Nucleus accumbens (tissue), 56 donors: Measurements from ENCODE around the gene FJX1.

Experiments used
- DNase-seq, 56 donors: peaks; one replicate each; lab custom pipeline; 2025; lab: John Stamatoyannopoulos, UW

The FJX1 gene, protein sequence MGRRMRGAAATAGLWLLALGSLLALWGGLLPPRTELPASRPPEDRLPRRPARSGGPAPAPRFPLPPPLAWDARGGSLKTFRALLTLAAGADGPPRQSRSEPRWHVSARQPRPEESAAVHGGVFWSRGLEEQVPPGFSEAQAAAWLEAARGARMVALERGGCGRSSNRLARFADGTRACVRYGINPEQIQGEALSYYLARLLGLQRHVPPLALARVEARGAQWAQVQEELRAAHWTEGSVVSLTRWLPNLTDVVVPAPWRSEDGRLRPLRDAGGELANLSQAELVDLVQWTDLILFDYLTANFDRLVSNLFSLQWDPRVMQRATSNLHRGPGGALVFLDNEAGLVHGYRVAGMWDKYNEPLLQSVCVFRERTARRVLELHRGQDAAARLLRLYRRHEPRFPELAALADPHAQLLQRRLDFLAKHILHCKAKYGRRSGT

DNA sequence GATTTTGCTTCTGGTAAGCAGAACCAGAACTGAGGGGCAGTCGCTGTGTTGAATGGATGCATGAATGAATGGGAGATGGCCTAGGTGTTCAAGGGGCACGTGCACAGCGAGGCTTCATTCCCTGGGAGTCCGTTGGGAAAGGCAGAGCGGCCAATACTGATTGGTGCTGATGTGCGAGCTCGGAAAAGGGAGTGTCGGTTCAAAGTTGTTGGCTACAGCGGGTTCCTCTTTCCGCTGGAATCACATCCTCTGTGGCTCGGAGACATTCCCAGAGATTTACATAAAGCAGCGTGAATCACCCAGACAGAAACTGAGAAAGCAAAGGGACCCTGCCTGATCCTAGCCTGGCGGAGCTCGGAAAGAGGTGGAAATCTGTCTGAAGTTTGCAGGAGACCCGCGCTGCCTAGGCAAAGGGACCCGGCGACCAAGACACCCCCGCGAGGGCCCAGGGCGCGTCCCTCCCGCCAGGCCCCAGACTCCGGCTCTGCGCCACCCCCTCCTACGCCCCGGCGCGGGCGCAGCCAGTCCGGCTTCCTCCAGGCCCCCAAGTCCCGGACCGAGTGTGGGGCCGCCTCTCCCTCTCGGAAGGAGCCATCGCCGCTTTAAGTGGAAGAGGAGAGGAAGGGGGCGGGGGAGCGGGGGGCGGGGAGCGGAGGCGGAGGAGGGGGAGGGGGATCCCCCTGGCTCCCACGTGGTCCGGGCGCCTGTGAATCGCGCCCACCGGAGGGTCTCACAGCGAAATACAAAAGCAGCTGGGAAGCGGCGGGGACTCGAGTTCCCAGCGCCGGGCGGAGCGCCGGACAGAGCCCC, at the start of gene FJX1:
FJX1 (plus strand) TSS at position 774 of the 810 bp plus-strand sequence. CDS start 177 bp downstream, outside the sequence.
- peak in 42 of 56 donors; percentile 28 to 83 (median 48) for DNase-seq

DNA sequence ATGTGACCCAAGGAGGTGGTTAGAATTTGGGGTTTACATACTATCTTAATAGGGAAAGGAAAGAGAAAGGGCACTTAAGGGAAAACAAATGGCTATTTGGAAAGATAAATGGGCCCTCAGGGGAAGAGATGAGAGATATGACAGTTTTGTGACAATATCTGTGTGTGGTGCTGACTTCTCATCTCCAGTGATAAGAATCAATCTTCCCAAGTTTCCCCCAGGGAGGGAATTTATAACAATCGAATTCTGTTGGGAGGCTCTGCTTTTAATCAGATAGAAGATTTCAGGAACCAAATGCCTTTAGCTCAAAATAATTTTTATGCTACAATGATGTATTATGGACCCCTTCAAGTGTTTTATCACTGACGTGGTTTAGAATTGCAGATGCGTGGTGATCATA, 46.6 kb upstream of the FJX1 start:
- DNase-seq: no peak

DNA sequence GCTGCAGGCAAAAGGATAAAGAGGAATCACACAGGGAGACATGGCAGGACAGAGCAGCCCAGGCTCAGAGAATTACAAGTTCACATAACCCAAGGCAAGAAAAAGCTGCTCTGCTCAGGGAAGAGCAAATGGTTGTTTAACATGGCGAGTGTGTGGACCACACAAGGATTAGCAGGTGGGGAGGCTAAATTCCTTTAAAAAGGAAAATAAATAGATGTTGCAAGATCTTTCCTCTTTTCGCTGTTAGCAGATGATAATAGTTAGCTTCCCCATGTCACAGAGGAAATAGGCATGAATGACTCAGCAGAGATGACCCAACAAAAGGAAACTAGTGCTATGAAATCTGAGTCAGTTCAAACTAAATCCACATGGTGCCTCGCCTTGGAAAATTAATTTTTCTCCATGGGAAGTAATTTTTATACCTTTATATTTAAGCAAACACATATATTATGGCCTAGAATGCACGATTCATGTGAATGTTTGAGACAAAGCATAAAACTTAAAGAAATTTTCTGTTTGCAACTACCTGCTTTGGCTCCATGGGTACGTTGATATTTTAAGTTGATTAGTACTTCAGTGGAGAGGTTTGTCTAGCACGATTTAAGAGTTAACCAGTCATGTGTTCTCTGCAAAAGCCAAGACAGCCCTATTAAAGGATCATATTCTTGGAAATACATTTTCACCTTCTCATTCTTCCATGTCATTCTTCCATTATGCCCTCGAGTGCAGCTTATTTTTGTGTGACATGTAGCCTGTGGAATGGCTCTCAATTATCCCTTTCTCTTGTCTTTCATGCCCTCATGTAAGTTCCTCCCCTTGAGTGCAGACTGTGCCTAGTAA, 38.5 kb upstream of the FJX1 start:
- no peak for DNase-seq

DNA sequence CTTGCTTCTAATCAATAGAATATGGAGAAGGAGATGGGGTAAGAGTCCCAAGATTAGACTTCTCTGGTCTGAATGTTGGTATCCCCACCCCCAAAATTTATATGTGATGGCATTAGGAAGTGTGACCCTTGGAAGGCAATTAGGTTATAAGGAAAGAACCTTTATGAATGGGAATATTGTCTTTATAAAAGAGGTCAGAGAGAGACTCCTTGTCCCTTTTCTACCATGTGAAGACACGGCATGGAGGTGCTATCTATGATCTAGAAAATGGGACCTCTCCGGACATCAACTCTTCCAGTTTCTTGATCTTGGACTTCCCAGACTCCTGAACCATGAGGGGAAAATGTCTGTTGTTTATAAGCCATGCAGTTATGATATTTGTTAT, 37.9 kb upstream of the FJX1 start:
- DNase-seq: no peak

DNA sequence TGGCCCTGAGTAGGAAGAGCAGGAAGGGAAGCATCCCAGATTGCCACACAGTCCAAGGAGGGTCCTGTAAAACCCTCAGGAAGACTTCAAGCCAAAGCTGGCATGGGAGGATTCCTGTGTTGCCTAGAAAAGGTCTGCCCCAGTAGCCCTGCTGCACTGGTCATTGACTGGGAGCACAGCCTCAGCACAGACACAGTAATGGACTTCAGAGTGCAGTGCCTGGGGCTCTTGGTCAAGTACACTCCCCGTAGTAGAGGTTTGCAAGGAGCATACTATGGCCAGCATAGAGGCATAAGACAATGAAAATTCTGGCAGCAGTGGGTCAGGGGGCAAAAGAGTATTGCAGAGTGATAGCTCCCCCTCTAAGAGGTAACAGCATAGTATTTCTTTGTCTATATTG, 36.2 kb upstream of the FJX1 start:
- no peak for DNase-seq

DNA sequence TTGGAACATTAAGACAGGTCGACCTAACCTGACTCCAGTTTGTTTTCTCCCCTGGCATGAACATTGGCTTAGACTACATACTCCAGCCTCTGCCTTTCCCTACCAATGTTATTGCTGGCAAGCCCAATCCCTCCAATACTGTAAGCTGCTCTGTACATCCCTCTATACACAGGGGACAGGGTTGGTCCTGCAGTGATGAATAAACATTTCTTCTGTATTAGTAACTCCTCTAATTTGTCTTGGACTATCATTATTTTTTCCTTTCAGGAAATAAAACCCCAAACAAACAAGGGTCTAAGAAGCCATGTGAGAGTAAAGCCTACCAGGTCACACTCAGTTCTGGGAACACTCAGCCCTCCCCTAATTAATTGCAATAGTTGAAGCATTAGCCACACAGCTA, 35.1 kb upstream of the FJX1 start:
- DNase-seq: no peak

DNA sequence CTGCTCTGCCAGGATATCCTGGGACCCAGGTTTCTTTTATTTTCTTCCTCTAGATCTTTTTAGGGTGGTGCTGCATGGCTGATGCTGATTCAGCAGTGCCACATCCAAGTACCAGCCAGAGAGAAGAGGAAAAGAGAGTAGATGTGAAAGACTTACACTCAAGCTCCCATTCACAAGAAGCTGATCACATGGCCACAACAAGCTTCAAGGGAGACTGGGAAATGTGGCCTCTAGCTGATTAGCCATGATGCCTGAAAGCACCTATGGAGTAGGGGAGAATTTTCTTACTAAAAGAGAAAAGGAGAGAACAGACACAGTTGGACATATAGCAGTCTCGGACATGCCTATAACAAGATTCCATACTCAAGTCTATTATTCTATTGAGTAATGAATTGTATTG, 34.4 kb upstream of the FJX1 start:
- no peak for DNase-seq

DNA sequence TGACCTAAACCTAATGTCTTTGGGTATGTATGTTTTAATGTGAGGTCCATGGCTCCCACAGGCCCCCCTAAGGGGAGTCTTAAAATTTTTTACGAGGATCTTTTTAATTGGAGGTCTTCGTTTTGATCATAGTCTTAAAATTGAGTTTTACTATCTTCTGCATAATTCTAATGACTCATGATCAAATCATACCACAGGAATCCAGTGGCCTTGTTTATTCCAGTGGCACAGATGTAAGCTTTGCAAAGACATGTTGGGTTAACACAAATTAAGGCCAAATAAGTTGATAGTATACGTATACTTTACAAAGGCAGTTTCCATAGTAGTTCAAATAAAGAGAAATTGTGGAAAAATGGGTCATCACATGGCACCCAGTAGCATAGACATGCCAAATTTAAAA, 33.9 kb upstream of the FJX1 start:
- no peak for DNase-seq

DNA sequence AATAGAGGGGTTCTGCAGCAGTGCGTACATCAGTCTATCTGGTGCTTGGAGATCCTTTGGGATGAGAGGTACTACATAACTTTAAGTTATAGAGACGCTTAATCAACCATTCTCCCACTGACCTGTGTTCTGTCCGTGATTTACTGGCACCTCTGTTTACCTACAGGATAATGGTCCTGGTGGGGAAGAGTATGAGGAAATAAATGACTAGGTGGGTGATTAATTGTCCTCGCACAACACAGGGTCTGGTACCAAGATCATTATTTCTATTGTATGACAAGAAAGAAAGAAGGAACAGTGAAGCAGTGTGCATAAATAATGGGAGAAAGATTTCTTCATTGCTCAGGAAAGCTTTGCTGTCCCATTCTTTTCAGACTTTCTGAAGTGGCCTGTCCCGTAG, 32.8 kb upstream of the FJX1 start:
- no peak for DNase-seq

DNA sequence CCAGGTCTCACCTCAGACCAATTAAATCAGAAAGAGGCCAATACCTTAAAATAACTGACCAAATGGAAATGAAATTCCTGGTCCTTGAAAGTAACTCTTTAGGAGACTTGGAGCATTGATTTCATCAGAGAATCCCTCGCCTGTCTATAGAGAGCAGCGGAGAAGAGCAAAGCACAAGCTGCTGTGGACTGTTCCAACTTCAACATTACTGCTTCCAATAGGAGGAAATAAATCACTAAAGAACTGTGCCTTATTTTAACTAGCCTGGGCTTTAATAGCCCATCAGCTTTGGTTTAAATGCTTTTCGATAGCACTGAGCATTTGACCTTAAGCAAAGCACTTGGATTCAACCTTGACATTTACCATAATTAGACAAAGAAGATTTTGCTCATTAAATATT, 32.0 kb upstream of the FJX1 start:
- DNase-seq: no peak

DNA sequence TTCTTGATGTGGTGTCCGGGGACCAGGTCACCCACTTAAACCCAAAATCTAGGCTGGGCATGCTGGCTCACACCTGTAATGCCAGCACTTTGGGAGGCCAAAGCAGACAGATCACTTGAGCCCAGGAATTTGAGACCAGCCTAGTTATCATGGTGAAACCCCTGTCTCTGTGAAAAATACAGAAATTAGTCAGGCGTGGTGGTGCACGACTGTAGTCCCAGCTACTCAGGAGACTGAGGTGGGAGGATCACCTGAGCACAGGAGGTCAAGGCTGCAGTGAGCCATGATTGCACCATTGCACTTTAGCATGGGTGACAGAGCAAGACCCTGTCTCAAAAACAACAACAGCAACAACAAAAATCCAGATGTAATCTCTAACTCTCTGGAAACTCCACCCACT, 30.3 kb upstream of the FJX1 start:
- DNase-seq: no peak

DNA sequence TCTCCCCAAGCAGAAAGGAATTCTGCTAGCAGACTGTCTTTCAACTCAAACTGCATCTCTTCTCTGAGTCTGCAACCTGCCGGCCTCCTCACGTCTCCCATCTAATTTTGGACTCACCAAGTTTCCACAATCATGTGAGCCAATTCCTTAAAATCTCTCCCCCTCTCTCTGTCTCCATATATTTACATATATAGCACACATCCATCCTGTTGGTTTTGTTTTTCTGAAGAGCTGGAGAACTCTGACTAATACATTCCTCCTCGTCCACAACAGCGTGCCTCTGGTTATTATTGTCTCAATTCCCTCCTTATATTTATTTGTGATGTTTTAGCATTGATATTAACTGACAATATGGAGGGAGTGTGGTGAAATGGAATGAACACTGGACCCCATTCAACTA, 29.6 kb upstream of the FJX1 start:
- no peak for DNase-seq

DNA sequence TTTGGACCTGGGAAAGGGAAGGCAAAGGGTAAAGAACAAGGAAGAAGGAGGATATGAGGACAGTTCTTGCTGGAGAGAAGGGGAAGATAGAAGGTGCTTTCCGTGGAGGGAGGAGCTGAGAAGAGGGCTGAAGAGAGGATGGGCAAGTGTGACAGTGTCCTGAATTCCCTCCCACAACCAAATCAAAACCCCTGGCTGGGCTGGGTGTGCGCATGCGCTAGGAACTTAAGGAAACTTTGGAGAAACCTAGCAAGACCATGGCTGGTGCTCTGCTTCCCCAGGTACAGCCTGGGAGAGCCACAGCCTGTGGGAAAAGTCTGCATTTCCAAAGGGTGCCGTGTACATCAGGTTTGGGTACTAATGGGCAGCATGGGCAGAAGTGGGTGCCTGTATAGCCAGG, 29.0 kb upstream of the FJX1 start:
- no peak for DNase-seq

DNA sequence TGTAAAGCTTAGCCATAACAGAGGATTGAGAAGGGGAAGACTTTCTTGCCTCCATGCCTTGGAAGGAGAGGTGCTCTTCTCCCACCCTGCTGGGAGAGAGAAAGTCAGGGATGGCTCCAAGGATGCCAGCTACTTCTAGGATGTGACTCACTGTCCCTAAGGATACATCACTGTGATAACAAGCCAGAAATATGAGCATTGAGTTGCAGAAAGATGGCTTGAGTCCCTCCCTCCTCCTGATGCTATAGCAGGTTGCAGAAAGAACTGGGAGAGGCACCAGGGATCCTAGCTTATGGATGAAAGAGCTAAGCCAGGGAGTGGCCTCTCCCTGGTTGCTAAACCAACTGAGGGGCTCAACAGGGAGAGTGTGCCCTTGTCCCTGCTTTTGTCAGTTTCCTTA, 27.8 kb upstream of the FJX1 start:
- no peak for DNase-seq

DNA sequence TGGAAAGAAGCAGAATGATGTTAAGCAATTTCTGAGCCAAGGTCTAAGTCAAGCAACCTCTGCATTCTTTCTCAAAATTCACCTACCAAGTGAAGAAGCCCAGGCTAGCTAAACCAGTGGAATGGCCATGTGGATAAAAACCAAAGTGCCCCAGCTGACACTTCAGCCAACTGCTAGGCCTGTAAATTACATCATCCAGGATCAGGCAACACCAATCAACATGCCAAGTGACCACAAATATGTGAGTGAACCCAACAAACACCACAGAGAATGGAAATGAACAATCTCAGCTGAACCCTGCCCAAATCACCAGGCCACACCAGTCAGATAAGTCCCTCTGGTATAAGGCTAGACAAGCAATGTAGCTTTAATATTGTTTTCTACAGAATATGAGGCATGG, 25.1 kb upstream of the FJX1 start:
- DNase-seq: no peak

DNA sequence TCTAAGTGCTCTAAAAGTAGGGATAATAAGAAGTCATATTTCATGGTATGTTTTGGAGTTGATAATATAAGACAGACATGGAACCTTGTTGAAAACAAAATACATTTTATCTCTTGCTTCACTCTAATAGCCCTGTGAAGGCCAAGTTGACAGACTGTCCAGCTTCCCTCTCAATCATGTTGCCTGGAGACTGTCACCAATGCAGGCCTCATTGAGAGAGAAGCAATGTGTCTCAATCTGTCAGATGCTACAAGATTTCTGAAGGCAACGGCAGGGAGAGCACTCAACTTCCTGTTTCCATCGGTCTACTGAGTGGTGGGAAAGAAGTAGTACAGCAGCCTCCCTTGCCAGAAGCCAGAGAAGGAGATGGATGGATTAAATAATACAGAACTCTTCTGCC, 23.6 kb upstream of the FJX1 start:
- DNase-seq: no peak

DNA sequence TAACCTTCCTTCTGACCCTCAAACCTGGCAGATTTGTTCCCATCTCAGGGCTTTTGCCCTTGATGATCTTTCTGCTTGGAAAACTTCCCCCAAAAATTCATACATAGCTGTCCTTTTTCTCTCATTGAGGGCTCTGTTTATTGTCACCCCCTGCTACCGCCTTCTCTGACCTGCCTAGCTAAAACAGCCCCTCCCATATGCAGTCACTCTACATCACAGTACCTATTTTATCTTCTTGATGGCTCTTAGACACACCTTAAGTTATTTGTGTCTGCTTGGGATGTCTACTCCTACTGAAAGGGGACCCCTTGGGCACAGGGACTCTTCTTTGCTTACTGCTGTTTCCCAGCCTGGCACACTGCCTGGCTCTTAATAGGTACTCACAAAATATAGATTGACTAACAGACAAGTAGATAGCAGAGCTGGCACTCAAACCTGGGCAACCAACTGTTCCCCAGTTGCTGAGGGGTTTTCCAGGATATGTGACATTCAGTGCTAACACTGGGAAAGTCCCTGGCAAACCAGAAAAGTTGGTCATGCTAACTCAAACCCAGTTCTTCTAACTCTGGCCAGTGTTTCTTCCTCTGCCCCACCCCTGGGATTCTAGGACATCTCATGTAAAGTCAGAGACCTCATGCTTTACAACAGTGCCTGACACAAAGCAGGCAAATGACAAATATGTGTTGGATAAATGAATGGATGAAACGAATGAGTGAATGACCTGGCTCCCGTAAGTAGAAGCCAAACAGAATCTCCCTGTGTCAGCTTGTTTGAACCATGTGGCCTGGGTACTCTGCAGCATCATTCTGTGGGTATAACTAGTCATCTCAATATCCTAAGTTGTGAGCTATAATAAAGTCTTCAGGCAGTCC, 19.8 kb upstream of the FJX1 start:
- no peak for DNase-seq

DNA sequence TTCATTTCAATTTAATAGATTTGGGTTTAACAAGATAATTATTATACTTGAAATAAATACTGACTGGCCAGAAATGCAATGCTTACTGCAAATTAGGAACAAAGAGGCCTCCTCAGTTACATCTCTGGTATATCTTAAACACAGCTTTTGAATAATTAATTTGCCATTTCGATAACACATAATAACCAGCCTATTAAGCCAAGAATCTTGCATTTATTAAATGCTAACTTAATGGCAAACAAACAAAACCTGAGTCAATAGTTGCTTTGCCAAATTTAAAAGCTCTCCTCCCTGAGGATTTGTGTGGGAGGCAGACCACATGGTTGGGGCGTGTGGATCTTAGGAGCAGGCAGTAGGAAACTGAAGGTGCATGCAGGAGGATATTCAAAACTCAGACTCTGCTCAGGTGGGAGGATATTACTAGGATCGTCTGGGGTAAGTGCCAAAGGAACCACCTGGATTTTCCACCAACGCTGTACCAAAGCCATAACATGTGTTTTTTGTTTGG, 17.9 kb upstream of the FJX1 start:
- DNase-seq: no peak

DNA sequence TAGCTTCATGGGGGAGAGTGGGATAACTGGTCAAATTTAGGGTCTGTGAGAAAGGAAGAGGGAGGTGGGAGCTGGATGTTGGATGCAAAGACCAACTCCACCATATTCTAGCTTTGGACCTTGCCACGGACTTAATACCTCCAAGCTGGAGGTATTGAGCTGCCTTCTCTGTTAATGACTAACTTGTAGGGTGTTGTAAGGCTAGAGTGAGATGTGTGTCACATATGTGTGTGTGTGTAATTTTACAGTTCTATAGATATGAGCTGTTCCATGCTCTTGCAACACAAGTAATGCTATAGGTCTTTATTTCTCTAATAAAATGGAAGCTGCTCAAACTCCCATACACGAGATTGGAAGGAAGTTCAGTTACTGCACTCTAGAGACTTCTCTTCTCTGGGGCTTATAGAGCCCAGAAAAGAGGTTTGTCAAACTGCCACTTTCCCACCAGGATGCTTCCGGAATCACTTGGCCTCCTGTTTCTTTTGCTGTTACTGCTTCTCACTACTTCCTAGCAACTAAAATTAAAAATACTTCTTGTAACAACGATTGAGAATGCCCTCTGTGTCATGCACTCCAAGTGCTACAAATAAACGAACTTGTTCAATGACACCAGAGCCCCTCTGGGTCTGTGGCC, 16.0 kb upstream of the FJX1 start:
- no peak for DNase-seq
